ENCODE data around the gene HINT3. TPM values are rescaled to one million over a fixed set of nuclear protein-coding genes. Genes with fewer than 3 reads are reported as not detected.

HINT3 gene
- total and polyA plus RNA-seq, 2 of the 13 experiments (the other 11 are each of a cell fraction or from before 2014, with no cell fraction given), result 3.1 to 22.8 TPM

DNA sequence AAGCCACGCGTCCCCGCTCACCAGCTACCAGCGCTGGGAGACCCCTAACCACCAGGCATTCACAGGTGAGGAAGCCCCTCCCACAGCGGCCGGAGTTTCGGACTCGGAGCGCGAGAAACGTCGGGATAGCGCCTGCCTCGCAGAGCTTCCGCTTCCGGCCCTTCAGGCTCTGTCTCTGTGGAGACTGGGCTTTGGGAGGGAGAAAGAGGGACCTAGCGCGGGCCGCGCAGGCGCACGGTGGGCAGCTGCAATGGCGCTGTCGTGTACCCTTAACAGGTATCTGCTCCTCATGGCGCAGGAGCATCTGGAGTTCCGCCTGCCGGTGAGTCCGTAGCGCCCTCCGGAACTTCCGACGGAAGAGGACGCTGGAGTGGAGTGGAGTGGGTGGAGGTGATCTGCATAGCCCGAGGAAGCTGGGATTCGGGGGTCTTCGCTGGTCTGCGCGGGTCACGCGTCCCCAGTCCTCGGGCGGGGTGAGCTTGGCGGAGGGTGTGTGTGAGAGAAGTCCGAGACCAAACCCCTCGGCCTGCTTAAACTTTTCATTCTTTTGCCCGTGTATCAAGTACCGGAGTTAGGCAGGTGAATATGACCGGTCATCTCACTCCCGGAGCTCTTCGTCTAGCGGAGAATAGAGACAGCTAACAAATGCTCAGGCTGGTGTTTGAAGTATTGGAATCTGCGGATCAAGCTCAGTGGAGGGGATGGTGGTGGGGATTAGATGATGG is 29.9 kb downstream of the HINT3 start, which contains the start of gene TRMT11 (continued):
- TF ChIP-seq TEAD3 (CRISPR knock-in tag; optimal IDR thresholded peaks at IDR 0.05; ENCODE audit: borderline replicate concordance) (peak; percentile 73), CENPX (CRISPR knock-in tag; IDR thresholded peaks at IDR 0.05) (no peak), ZNF816 (CRISPR knock-in tag; IDR thresholded peaks at IDR 0.05; ENCODE audit: borderline replicate concordance) (peak; percentile 88), TCF12 (IDR thresholded peaks at IDR 0.05) (no peak), TCF12 (CRISPR knock-in tag; IDR thresholded peaks at IDR 0.05) (no peak), NRL (CRISPR knock-in tag; IDR thresholded peaks at IDR 0.05; ENCODE audit: borderline replicate concordance) (peak; percentile 97), ZNF337 (CRISPR knock-in tag; IDR thresholded peaks at IDR 0.05; ENCODE audit: borderline replicate concordance, low read depth) (peak; percentile 82; the same call in 1 of the 2 replicates), ZNF12 (CRISPR knock-in tag; IDR thresholded peaks at IDR 0.05) (0 out of 2 replicates have a peak, but pooled peaks have one; percentile 19), ZNF737 (CRISPR knock-in tag; IDR thresholded peaks at IDR 0.05; ENCODE audit: borderline replicate concordance) (no peak; the same call in 1 of the 2 replicates), NPAS2 (CRISPR knock-in tag; IDR thresholded peaks at IDR 0.05; ENCODE audit: borderline replicate concordance) (0 out of 2 replicates have a peak, but pooled peaks have one; percentile 67), IRF2 (CRISPR knock-in tag; IDR thresholded peaks at IDR 0.05) (peak; percentile 85), HNF4A (CRISPR knock-in tag; IDR thresholded peaks at IDR 0.05) (peak; percentile 43; the same call in 1 of the 2 replicates), ZNF772 (CRISPR knock-in tag; IDR thresholded peaks at IDR 0.05) (peak; percentile 93)
- TF ChIP-seq, protein P1, sequence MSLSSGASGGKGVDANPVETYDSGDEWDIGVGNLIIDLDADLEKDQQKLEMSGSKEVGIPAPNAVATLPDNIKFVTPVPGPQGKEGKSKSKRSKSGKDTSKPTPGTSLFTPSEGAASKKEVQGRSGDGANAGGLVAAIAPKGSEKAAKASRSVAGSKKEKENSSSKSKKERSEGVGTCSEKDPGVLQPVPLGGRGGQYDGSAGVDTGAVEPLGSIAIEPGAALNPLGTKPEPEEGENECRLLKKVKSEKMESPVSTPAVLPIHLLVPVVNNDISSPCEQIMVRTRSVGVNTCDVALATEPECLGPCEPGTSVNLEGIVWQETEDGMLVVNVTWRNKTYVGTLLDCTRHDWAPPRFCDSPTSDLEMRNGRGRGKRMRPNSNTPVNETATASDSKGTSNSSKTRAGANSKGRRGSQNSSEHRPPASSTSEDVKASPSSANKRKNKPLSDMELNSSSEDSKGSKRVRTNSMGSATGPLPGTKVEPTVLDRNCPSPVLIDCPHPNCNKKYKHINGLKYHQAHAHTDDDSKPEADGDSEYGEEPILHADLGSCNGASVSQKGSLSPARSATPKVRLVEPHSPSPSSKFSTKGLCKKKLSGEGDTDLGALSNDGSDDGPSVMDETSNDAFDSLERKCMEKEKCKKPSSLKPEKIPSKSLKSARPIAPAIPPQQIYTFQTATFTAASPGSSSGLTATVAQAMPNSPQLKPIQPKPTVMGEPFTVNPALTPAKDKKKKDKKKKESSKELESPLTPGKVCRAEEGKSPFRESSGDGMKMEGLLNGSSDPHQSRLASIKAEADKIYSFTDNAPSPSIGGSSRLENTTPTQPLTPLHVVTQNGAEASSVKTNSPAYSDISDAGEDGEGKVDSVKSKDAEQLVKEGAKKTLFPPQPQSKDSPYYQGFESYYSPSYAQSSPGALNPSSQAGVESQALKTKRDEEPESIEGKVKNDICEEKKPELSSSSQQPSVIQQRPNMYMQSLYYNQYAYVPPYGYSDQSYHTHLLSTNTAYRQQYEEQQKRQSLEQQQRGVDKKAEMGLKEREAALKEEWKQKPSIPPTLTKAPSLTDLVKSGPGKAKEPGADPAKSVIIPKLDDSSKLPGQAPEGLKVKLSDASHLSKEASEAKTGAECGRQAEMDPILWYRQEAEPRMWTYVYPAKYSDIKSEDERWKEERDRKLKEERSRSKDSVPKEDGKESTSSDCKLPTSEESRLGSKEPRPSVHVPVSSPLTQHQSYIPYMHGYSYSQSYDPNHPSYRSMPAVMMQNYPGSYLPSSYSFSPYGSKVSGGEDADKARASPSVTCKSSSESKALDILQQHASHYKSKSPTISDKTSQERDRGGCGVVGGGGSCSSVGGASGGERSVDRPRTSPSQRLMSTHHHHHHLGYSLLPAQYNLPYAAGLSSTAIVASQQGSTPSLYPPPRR (CRISPR knock-in tag; IDR thresholded peaks at IDR 0.05; ENCODE audit: borderline replicate concordance), result no peak; the same call in 1 of the 2 replicates
- TF ChIP-seq, protein P2, sequence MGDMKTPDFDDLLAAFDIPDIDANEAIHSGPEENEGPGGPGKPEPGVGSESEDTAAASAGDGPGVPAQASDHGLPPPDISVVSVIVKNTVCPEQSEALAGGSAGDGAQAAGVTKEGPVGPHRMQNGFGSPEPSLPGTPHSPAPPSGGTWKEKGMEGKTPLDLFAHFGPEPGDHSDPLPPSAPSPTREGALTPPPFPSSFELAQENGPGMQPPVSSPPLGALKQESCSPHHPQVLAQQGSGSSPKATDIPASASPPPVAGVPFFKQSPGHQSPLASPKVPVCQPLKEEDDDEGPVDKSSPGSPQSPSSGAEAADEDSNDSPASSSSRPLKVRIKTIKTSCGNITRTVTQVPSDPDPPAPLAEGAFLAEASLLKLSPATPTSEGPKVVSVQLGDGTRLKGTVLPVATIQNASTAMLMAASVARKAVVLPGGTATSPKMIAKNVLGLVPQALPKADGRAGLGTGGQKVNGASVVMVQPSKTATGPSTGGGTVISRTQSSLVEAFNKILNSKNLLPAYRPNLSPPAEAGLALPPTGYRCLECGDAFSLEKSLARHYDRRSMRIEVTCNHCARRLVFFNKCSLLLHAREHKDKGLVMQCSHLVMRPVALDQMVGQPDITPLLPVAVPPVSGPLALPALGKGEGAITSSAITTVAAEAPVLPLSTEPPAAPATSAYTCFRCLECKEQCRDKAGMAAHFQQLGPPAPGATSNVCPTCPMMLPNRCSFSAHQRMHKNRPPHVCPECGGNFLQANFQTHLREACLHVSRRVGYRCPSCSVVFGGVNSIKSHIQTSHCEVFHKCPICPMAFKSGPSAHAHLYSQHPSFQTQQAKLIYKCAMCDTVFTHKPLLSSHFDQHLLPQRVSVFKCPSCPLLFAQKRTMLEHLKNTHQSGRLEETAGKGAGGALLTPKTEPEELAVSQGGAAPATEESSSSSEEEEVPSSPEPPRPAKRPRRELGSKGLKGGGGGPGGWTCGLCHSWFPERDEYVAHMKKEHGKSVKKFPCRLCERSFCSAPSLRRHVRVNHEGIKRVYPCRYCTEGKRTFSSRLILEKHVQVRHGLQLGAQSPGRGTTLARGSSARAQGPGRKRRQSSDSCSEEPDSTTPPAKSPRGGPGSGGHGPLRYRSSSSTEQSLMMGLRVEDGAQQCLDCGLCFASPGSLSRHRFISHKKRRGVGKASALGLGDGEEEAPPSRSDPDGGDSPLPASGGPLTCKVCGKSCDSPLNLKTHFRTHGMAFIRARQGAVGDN (CRISPR knock-in tag; IDR thresholded peaks at IDR 0.05), result peak; percentile 98
- TF ChIP-seq, protein P3, sequence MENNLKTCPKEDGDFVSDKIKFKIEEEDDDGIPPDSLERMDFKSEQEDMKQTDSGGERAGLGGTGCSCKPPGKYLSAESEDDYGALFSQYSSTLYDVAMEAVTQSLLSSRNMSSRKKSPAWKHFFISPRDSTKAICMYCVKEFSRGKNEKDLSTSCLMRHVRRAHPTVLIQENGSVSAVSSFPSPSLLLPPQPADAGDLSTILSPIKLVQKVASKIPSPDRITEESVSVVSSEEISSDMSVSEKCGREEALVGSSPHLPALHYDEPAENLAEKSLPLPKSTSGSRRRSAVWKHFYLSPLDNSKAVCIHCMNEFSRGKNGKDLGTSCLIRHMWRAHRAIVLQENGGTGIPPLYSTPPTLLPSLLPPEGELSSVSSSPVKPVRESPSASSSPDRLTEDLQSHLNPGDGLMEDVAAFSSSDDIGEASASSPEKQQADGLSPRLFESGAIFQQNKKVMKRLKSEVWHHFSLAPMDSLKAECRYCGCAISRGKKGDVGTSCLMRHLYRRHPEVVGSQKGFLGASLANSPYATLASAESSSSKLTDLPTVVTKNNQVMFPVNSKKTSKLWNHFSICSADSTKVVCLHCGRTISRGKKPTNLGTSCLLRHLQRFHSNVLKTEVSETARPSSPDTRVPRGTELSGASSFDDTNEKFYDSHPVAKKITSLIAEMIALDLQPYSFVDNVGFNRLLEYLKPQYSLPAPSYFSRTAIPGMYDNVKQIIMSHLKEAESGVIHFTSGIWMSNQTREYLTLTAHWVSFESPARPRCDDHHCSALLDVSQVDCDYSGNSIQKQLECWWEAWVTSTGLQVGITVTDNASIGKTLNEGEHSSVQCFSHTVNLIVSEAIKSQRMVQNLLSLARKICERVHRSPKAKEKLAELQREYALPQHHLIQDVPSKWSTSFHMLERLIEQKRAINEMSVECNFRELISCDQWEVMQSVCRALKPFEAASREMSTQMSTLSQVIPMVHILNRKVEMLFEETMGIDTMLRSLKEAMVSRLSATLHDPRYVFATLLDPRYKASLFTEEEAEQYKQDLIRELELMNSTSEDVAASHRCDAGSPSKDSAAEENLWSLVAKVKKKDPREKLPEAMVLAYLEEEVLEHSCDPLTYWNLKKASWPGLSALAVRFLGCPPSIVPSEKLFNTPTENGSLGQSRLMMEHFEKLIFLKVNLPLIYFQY (CRISPR knock-in tag; IDR thresholded peaks at IDR 0.05; ENCODE audit: borderline replicate concordance), result peak; percentile 72
